ENCODE data around the gene MALAT1.

The MALAT1 gene

GRCh38 chr11:65479184-65480145, 19.4 kb upstream of the MALAT1 start:
- DNase-seq: no peak

- DNase-seq: no peak
These were observed 16.5 kb upstream of the MALAT1 start for GRCh38 chr11:65482306-65482850.

GRCh38 chr11:65485920-65486219, 13.0 kb upstream of the MALAT1 start:
- DNase-seq: no peak

- DNase-seq: no peak
These were observed 12.0 kb upstream of the MALAT1 start for GRCh38 chr11:65486570-65487466.

GRCh38 chr11:65487467-65488272, 11.2 kb upstream of the MALAT1 start:
- peak; percentile 83 for DNase-seq

- DNase-seq: no peak
These were observed 10.4 kb upstream of the MALAT1 start for GRCh38 chr11:65488273-65489034.

GRCh38 chr11:65489035-65489705, 9.7 kb upstream of the MALAT1 start:
- DNase-seq: no peak

GRCh38 chr11:65489706-65490320, 9.0 kb upstream of the MALAT1 start:
- DNase-seq: no peak

- no peak for DNase-seq
These were observed 7.7 kb upstream of the MALAT1 start for GRCh38 chr11:65491163-65491465.

- DNase-seq: no peak
These were observed 7.0 kb upstream of the MALAT1 start for GRCh38 chr11:65491614-65492386.

GRCh38 chr11:65492387-65492636, 6.5 kb upstream of the MALAT1 start:
- no peak for DNase-seq

GRCh38 chr11:65492637-65493366, 6.0 kb upstream of the MALAT1 start:
- DNase-seq: no peak

GRCh38 chr11:65493367-65494176, 5.3 kb upstream of the MALAT1 start:
- no peak for DNase-seq

GRCh38 chr11:65496304-65497140, 2.3 kb upstream of the MALAT1 start:
- DNase-seq: no peak

GRCh38 chr11:65497141-65498041, 1.5 kb upstream of the MALAT1 start:
- peak; percentile 88 for DNase-seq

GRCh38 chr11:65498042-65498726, 661 bp upstream of the MALAT1 start:
- DNase-seq: no peak

- no peak for DNase-seq
These were observed 193 bp upstream of the MALAT1 start for GRCh38 chr11:65498727-65498976.

All from GOT3 (cell line).